HCT116 (cell line): ENCODE results near the gene TNFRSF9. TPM values are rescaled to one million over a fixed set of nuclear protein-coding genes. Genes with fewer than 3 reads are reported as not detected.

Experiments
- ATAC-seq: fragments of 200-7000 bp; cut with Tn5 transposase; 2 replicates; pipeline ENCODE4 v1.9.1; 2020; ENCODE audit warnings: mild to moderate bottlenecking, moderate library complexity
- BruUV-seq: library from RNA; stranded (reverse); fragments of 400-500 nt; replicated peaks from 2 replicates; lab custom pipeline; 2021; lab: Mats Ljungman, UMichigan
- CTCF ChIA-PET: fragments of 300-600 bp; sonication (Branson Sonifier 250); formaldehyde crosslinking; loops from one replicate; lab custom pipeline; 2021; ENCODE audit warnings: antibody characterized with exemption; lab: Charles Lee
- POLR2A ChIA-PET: fragments of 300-600, 350-600 bp; sonication (Branson Sonifier 250); formaldehyde crosslinking; loops from one replicate; lab custom pipeline; 2021; ENCODE audit warnings: antibody characterized with exemption; lab: Charles Lee
- RAD21 ChIA-PET, 2 experiments: fragments of 300-600 bp; sonication (Branson Sonifier 250); formaldehyde crosslinking; loops; one replicate each; lab custom pipeline; 2023; ENCODE audit warnings: low total read pairs in 2 of 2; ENCODE audit not compliant: uncharacterized antibody in 2 of 2, unreplicated experiment in 2 of 2, low non-redundant PET in 1 of 2; lab: Charles Lee
- DNase-seq: peaks from one replicate; pipeline ENCODE4 v3.0.0-alpha.2; 2010; ENCODE audit warnings: low read depth, low spot score
- H2AFZ ChIP-seq: fragments of 200-600 bp; shearing (Covaris generic), sonication (generic); 2 replicates; pipeline ENCODE4 v1.6.1; 2017; ENCODE audit warnings: low read depth, mixed run types, mixed read lengths, antibody characterized with exemption, low read length; ENCODE audit not compliant: poor library complexity, severe bottlenecking
- H3K27ac ChIP-seq: 2 replicates; pipeline ENCODE4 v1.5.1; 2012; ENCODE audit warnings: low read depth, low read length
- H3K27me3 ChIP-seq: fragments of 200-600 bp; sonication (generic); 2 replicates; pipeline ENCODE4 v1.6.1; 2016; ENCODE audit warnings: mixed run types, low read length, mixed read lengths; ENCODE audit not compliant: insufficient read depth
- H3K36me3 ChIP-seq, 2 experiments: fragments of 200-500 bp in 1 of 2; fragments of 200-600 bp in 1 of 2; sonication (Bioruptor generic) in 1 of 2; sonication (generic) in 1 of 2; 2 replicates each; pipeline versions ENCODE4 v1.5.1 to v1.6.1; 2014 to 2016; ENCODE audit warnings: low read length in 2 of 2, inconsistent platforms in 1 of 2, mixed read lengths in 1 of 2, mixed run types in 1 of 2; ENCODE audit not compliant: insufficient read depth in 2 of 2, control insufficient read depth in 1 of 2
- H3K4me1 ChIP-seq, 2 experiments: fragments of 200-600 bp in 1 of 2; sonication (generic) in 1 of 2; 2 replicates each; pipeline versions ENCODE4 v1.5.1 to v1.6.1; 2012 to 2017; ENCODE audit warnings: low read length in 2 of 2, inconsistent platforms in 1 of 2, mild to moderate bottlenecking in 1 of 2, mixed read lengths in 1 of 2, mixed run types in 1 of 2, moderate library complexity in 1 of 2; ENCODE audit not compliant: insufficient read depth in 2 of 2, control insufficient read depth in 1 of 2
- H3K4me2 ChIP-seq: fragments of 200-600 bp; sonication (generic); 2 replicates; pipeline ENCODE4 v1.6.1; 2017; ENCODE audit warnings: mixed run types, low read length, mixed read lengths
- H3K4me3 ChIP-seq, 2 experiments: fragments of 200-600 bp in 1 of 2; sonication (generic) in 1 of 2; replicated peaks in 1 of 2; 2 replicates each; pipeline ENCODE4 v1.5.1; 2011 to 2016; ENCODE audit warnings: low read length in 2 of 2, control low read depth in 1 of 2, low read depth in 1 of 2, mild to moderate bottlenecking in 1 of 2, mixed read lengths in 1 of 2, mixed run types in 1 of 2
- H3K79me2 ChIP-seq: fragments of 200-600 bp; sonication (generic); 2 replicates; pipeline ENCODE4 v1.6.1; 2017; ENCODE audit warnings: mild to moderate bottlenecking, mixed run types, low read length, moderate library complexity, mixed read lengths; ENCODE audit not compliant: insufficient read depth
- H3K9ac ChIP-seq: fragments of 200-600 bp; sonication (generic); 2 replicates; pipeline ENCODE4 v1.6.1; 2016; ENCODE audit warnings: low read length, mixed read lengths
- H3K9me2 ChIP-seq: fragments of 200-600 bp; sonication (generic), shearing (Covaris generic); 2 replicates; pipeline ENCODE4 v1.6.1; 2017; ENCODE audit warnings: mixed run types, mild to moderate bottlenecking, moderate library complexity; ENCODE audit not compliant: insufficient read depth
- H3K9me3 ChIP-seq, 2 experiments: fragments of 200-500 bp in 1 of 2; fragments of 200-600 bp in 1 of 2; sonication (Bioruptor generic) in 1 of 2; sonication (generic) in 1 of 2; 2 replicates each; pipeline ENCODE4 v1.6.1; 2014 to 2017; ENCODE audit warnings: low read length in 2 of 2, mixed read lengths in 2 of 2, inconsistent platforms in 1 of 2, low read depth in 1 of 2, mild to moderate bottlenecking in 1 of 2, mixed run types in 1 of 2, moderate library complexity in 1 of 2; ENCODE audit not compliant: control insufficient read depth in 1 of 2, insufficient read depth in 1 of 2
- H4K20me1 ChIP-seq: fragments of 200-600 bp; sonication (generic), shearing (Covaris generic); 2 replicates; pipeline ENCODE4 v1.6.1; 2017; ENCODE audit warnings: mixed run types, mild to moderate bottlenecking, moderate library complexity; ENCODE audit not compliant: insufficient read depth
- CEBPB ChIP-seq: IDR thresholded peaks from 2 replicates; pipeline ENCODE4 v1.6.1; 2012; ENCODE audit warnings: low read depth
- EZH2 ChIP-seq: fragments of 200-600 bp; sonication (generic); IDR thresholded peaks from 2 replicates; pipeline ENCODE4 v1.6.1; 2017; ENCODE audit warnings: antibody characterized with exemption, mixed run types
- ZFX ChIP-seq: fragments of 450-650 bp; IDR thresholded peaks from 2 replicates; pipeline ENCODE4 v1.6.1; 2017
- intact Hi-C: fragments of 100-400 bp; cut with micrococcal nuclease; formaldehyde crosslinking; loops from 2 replicates; pipeline ENCODE4 v1.10.0; 2022
- total RNA-seq: library from RNA; stranded (reverse); gene quantifications from one replicate; pipeline ENCODE4 v1.2.1, GENCODE V29; 2021; ENCODE audit not compliant: unreplicated experiment
- TF ChIP-seq, protein P1 (sequence below), 3 experiments: fragments of 200-600 bp in 1 of 3; sonication (generic) in 1 of 3; IDR thresholded peaks in 2 of 3; conservative IDR thresholded peaks in 1 of 3; 2 replicates each; pipeline ENCODE4 v1.5.1; 2012 to 2017; ENCODE audit warnings: low read depth in 2 of 3, low read length in 2 of 3, antibody characterized with exemption in 1 of 3, borderline replicate concordance in 1 of 3, control low read depth in 1 of 3, mild to moderate bottlenecking in 1 of 3, mixed read lengths in 1 of 3, mixed run types in 1 of 3, moderate library complexity in 1 of 3; ENCODE audit not compliant: insufficient read depth in 1 of 3
- TF ChIP-seq, protein P2 (sequence below): IDR thresholded peaks from 2 replicates; pipeline ENCODE4 v1.6.1; 2012

Gene TNFRSF9
- total RNA-seq, 1 experiment from 2014 or later = 0.20 TPM

DNA sequence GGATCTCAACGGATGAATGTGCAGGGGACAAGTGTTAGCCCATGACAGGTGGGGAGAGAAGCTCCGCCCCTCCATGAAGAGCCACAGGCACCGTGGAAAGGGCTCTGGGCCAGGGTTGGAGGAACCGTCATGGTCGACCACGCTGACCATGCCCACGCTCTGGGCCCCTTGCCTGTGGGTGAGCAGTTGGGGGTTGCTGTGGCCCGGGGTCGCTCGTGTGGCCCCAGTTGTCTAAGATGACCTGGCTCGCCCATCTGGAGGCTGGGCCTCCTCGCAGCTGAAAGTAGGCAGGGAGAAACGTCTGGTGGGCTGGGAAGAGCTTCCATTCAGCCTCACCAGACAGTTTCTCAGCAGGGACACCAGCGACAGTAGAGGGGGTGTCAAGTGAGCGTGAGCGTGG, 74.7 kb downstream of the TNFRSF9 start:
- no peak for DNase-seq
- Histone ChIP-seq H3K9me3 (no peaks in the 10 kb centered on the region), H4K20me1 (no peaks in the 10 kb centered on the region), H3K9ac (no peak overlapping the region), H3K4me3 (no peak overlapping the region), H3K27me3 (no peaks in the 10 kb centered on the region), H3K36me3 (no peaks in the 10 kb centered on the region), H3K4me2 (no peak overlapping the region), H3K9me2 (no peaks in the 10 kb centered on the region), H3K27ac (no peak overlapping the region), H2AFZ (no peak overlapping the region), H3K79me2 (no peaks in the 10 kb centered on the region), H3K4me1 (no peaks in the 10 kb centered on the region)
- POLR2A ChIA-PET = no interaction called here
- CTCF ChIA-PET = no interaction called here
- TF ChIP-seq EZH2 = no peak
- TF ChIP-seq, protein P1, sequence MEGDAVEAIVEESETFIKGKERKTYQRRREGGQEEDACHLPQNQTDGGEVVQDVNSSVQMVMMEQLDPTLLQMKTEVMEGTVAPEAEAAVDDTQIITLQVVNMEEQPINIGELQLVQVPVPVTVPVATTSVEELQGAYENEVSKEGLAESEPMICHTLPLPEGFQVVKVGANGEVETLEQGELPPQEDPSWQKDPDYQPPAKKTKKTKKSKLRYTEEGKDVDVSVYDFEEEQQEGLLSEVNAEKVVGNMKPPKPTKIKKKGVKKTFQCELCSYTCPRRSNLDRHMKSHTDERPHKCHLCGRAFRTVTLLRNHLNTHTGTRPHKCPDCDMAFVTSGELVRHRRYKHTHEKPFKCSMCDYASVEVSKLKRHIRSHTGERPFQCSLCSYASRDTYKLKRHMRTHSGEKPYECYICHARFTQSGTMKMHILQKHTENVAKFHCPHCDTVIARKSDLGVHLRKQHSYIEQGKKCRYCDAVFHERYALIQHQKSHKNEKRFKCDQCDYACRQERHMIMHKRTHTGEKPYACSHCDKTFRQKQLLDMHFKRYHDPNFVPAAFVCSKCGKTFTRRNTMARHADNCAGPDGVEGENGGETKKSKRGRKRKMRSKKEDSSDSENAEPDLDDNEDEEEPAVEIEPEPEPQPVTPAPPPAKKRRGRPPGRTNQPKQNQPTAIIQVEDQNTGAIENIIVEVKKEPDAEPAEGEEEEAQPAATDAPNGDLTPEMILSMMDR (IDR thresholded peaks at IDR 0.05 in 2 of 3, conservative IDR thresholded peaks at IDR 0.05 in 1 of 3; ENCODE audit: borderline replicate concordance in 1 of 3, insufficient read depth in 1 of 3, low read depth in 2 of 3, low read length in 2 of 3) = no peak
- TF ChIP-seq, protein P2, sequence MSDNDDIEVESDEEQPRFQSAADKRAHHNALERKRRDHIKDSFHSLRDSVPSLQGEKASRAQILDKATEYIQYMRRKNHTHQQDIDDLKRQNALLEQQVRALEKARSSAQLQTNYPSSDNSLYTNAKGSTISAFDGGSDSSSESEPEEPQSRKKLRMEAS = no peak
- TF ChIP-seq ZFX = no peak
- no peak for TF ChIP-seq CEBPB
- RAD21 ChIA-PET = no interaction called here
- BruUV-seq = no TSS peak
- ATAC-seq = no peak
- intact Hi-C loops = no loop called here

Other genes starting within 250 kb of the TNFRSF9 start
- 79.3 TPM for gene VAMP3, start 169.5 kb downstream of the TNFRSF9 start, total RNA-seq
- gene PER3, start 156.5 kb downstream of the TNFRSF9 start, total RNA-seq = 5.8 TPM
- 3.0 TPM for gene UTS2, start 87.8 kb downstream of the TNFRSF9 start, total RNA-seq
- 370 TPM for gene PARK7, start 20.9 kb upstream of the TNFRSF9 start, total RNA-seq
- 777 TPM for gene ERRFI1, start 85.5 kb upstream of the TNFRSF9 start, total RNA-seq